Vagina (tissue), 2 donors: ENCODE data around the gene CITED4. TPM values are rescaled to one million over a fixed set of nuclear protein-coding genes. Genes with fewer than 3 reads are reported as not detected.

Source experiments
- DNase-seq, 2 donors: peaks; one replicate each; pipeline ENCODE4 v3.0.0-alpha.2; 2017; ENCODE audit errors: extremely low spot score in 2 of 2
- H3K27ac ChIP-seq: fragments of 200-600 bp; sonication (generic); one replicate; pipeline ENCODE4 v1.5.1; 2019
- H3K27me3 ChIP-seq: fragments of 200-600 bp; sonication (generic); one replicate; pipeline ENCODE4 v1.5.1; 2019
- H3K36me3 ChIP-seq, 2 donors: fragments of 200-600 bp; sonication (generic); one replicate each; pipeline ENCODE4 v1.5.1; 2017 to 2019
- H3K4me1 ChIP-seq: fragments of 200-600 bp; sonication (generic); one replicate; pipeline ENCODE4 v1.5.1; 2019
- H3K4me3 ChIP-seq, 2 donors: fragments of 200-600 bp; sonication (generic); 1 replicate in 1 of 2; 2 replicates in 1 of 2; pipeline ENCODE4 v1.5.1; 2016 to 2019
- H3K9me3 ChIP-seq: fragments of 200-600 bp; sonication (generic); one replicate; pipeline ENCODE4 v1.5.1; 2019
- CTCF ChIP-seq, 3 experiments: fragments of 450-650 bp in 2 of 3; fragments of 200-600 bp in 1 of 3; sonication (generic) in 1 of 3; IDR thresholded peaks; one replicate each; pipeline ENCODE4 v1.5.1; 2017 to 2019; ENCODE audit warnings: antibody characterized with exemption in 3 of 3, mild to moderate bottlenecking in 2 of 3, moderate library complexity in 2 of 3
- POLR2A ChIP-seq, 2 donors: fragments of 450-650 bp; IDR thresholded peaks; one replicate each; pipeline ENCODE4 v1.6.1; 2017; ENCODE audit warnings: antibody characterized with exemption in 2 of 2, mild to moderate bottlenecking in 2 of 2, moderate library complexity in 2 of 2
- POLR2AphosphoS5 ChIP-seq, 2 donors: sonication (generic); formaldehyde crosslinking; IDR thresholded peaks; one replicate each; pipeline ENCODE4 v1.9.0; 2017; ENCODE audit warnings: antibody characterized with exemption in 2 of 2, mild to moderate bottlenecking in 2 of 2, low read depth in 1 of 2; ENCODE audit not compliant: insufficient read depth in 1 of 2
- intact Hi-C: fragments of 100-400 bp; cut with DNase I; formaldehyde crosslinking; loops from one replicate; pipeline ENCODE4 v1.15.1; 2023
- total RNA-seq: library from RNA; depleted of rRNA; stranded (reverse); fragments of >200 nt; gene quantifications from one replicate; pipeline ENCODE4 v1.2.3, GENCODE V29; 2016

The CITED4 gene
- total RNA-seq, 1 donor from 2014 or later: 16.5 TPM

DNA sequence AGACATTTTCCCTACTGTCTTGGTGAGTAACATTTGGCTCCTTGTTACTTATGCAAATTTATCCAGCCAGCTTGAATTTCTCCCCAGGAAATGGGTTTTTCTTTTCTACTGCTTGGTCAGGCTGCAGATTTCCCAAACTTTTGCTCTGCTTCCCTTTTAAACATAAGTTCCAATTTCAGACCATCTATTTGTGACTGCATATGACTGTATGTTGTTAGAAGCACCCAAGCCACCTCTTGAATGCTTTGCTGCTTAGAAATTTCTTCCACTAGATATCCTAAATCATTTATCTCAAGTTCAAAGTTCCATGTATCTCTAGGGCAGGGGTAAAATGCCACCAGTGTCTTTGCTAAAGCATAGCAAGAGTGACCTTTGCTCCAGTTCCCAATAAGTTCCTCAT, 32.3 kb upstream of the CITED4 start:
- Histone ChIP-seq H3K9me3 (no peaks in the 10 kb centered on the region), H3K4me1 (peaks cover 16% of the 10 kb centered on the region), H3K27ac (no peak overlapping the region), H3K27me3 (no peaks in the 10 kb centered on the region), H3K4me3 (no peak overlapping the region), H3K36me3 (no peaks in the 10 kb centered on the region)
- intact Hi-C loops: no loop called here
- no peak for DNase-seq
- TF ChIP-seq POLR2A (IDR thresholded peaks at IDR 0.05): no peak
- no peak for TF ChIP-seq POLR2AphosphoS5 (IDR thresholded peaks at IDR 0.05; ENCODE audit: insufficient read depth in 1 of 2, low read depth in 1 of 2)
- no peak for TF ChIP-seq CTCF (IDR thresholded peaks at IDR 0.05)

DNA sequence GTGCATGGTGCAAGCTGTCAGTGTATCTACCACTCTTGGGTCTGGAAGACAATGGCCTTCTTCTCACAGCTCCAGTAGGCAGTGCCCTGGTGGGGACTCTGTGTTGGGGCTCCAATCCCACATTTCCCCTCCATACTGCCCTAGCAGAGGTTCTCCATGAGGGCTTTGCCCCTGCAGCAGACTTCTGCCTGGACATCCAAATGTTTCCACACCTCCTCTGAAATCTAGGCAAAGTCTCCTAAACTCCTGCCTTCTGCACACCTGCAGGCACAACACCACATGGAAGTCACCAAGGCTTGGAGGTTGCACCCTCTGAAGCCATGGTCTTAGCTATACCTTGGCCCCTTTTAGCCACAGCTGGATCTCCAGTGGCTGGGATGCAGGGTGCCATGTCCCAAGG, 31.8 kb upstream of the CITED4 start:
- intact Hi-C loops: no loop called here
- Histone ChIP-seq H3K4me3 (no peak overlapping the region), H3K27ac (no peak overlapping the region), H3K27me3 (no peaks in the 10 kb centered on the region), H3K9me3 (no peaks in the 10 kb centered on the region), H3K4me1 (peaks cover 14% of the 10 kb centered on the region), H3K36me3 (no peaks in the 10 kb centered on the region)
- no peak for DNase-seq
- TF ChIP-seq POLR2A (IDR thresholded peaks at IDR 0.05) (no peak), CTCF (IDR thresholded peaks at IDR 0.05) (no peak), POLR2AphosphoS5 (IDR thresholded peaks at IDR 0.05; ENCODE audit: insufficient read depth in 1 of 2, low read depth in 1 of 2) (no peak)

- TF ChIP-seq POLR2A (IDR thresholded peaks at IDR 0.05) (no peak), POLR2AphosphoS5 (IDR thresholded peaks at IDR 0.05; ENCODE audit: insufficient read depth in 1 of 2, low read depth in 1 of 2) (no peak), CTCF (IDR thresholded peaks at IDR 0.05) (no peak)
- DNase-seq: no peak
- no peaks in the 10 kb centered on the region for H3K4me1 ChIP-seq
- intact Hi-C loops: no loop called here
- no peaks in the 10 kb centered on the region for H3K9me3 ChIP-seq
- H3K4me3 ChIP-seq: no peak overlapping the region
- H3K36me3 ChIP-seq: no peaks in the 10 kb centered on the region
- no peak overlapping the region for H3K27ac ChIP-seq
- H3K27me3 ChIP-seq: no peaks in the 10 kb centered on the region
Measured at GRCh38 chr1:40892354-40892753, 30.2 kb upstream of the CITED4 start.

GRCh38 chr1:40890771-40891170, 28.6 kb upstream of the CITED4 start:
- no peaks in the 10 kb centered on the region for H3K9me3 ChIP-seq
- TF ChIP-seq CTCF (IDR thresholded peaks at IDR 0.05) (no peak), POLR2AphosphoS5 (IDR thresholded peaks at IDR 0.05; ENCODE audit: insufficient read depth in 1 of 2, low read depth in 1 of 2) (no peak), POLR2A (IDR thresholded peaks at IDR 0.05) (no peak)
- no peak overlapping the region for H3K27ac ChIP-seq
- peaks cover 6% of the 10 kb centered on the region for H3K4me1 ChIP-seq
- H3K27me3 ChIP-seq: no peaks in the 10 kb centered on the region
- intact Hi-C loops: no loop called here
- H3K4me3 ChIP-seq: no peak overlapping the region
- no peak for DNase-seq
- H3K36me3 ChIP-seq: no peaks in the 10 kb centered on the region

GRCh38 chr1:40887652-40888051, 25.5 kb upstream of the CITED4 start:
- no peak overlapping the region for H3K4me3 ChIP-seq
- H3K27ac ChIP-seq: no peak overlapping the region
- H3K27me3 ChIP-seq: no peaks in the 10 kb centered on the region
- H3K4me1 ChIP-seq: peaks cover 15% of the 10 kb centered on the region
- no peak for DNase-seq
- no peak for TF ChIP-seq POLR2AphosphoS5 (IDR thresholded peaks at IDR 0.05; ENCODE audit: insufficient read depth in 1 of 2, low read depth in 1 of 2)
- TF ChIP-seq POLR2A (IDR thresholded peaks at IDR 0.05): no peak
- no peak for TF ChIP-seq CTCF (IDR thresholded peaks at IDR 0.05)
- intact Hi-C loops: no loop called here
- H3K36me3 ChIP-seq: no peaks in the 10 kb centered on the region
- no peaks in the 10 kb centered on the region for H3K9me3 ChIP-seq
